ENCODE data around the gene CNR1. TPM values are rescaled to one million over a fixed set of nuclear protein-coding genes. Genes with fewer than 3 reads are reported as not detected.
A peak's percentile ranks its signal among the peaks of the same experiment; 100 is the strongest.
"Not testable (repeated sequence)": the region's sequence is repeated elsewhere in the genome, so short reads cannot be mapped to it uniquely, and the experiment has no call there.

The CNR1 gene
- total RNA-seq = 100 to 1,000 TPM in 3 of 8 experiments, 10 to 100 TPM in 2, 1 to 10 TPM in 3; 1.1 to 127 (median 75.7) TPM

DNA sequence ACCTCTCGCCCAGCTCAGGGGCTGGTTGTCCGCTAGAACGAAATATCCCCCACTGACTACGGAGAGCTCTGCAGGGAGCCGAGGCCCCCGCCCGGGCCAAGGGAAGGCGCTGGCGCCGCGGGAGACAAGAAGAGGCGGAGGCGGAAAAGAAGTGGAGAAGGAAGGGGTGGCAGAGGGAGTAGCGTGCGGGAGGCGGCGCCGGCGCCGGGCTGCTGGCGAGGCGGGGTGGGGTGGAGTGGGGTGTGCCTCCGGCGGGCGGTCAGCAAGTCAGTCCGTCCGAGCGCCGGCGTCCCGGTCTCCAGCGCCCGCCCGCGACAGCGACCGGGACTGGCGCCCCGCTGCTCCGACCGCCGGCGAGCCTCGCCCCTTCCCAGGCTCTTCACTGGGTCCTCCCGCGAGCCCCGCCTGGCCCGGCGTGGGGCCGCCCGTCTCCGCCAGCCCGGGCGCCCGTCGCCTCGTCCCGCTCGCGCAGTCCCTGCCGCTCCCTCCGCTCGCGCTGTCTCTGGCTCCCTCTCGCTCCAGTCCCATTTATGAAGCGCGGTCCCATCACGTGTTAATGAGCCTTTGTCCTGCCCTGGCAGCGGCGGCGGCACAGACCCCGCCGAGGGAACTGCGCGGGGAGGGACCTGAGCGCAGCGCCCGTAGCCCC lies at the start of gene CNR1:
Gene CNR1 (minus strand): TSS at position 504 of the 649 bp plus-strand sequence. CDS start 21,073 bp downstream, outside the sequence.
- 0 to 7% (median 0%) methylated on average over 2 to 12 of the region's 78 CpGs; no CpG with 5 or more reads in 5 of the 10 experiments for WGBS, 10 experiments
- peak within 1 kb of the TSS; percentile 88 to 90 for H3K27ac ChIP-seq
- in situ Hi-C loops (cut with MboI; ENCODE audit: low pct_unique_long_range_greater_than_20kb in 2 of 9, low sequenced_read_pairs in 9 of 9, unreplicated experiment in 9 of 9) = no loop called here
- ATAC-seq (replicated peaks in 6 of 8) = peak; percentile 80 to 96 (median 83)
- peaks cover 2 to 12% of the 10 kb centered on the region in 2 donors for H3K4me1 ChIP-seq (replicated peaks in 1 of 2)
- H3K4me3 ChIP-seq = peak within 1 kb of the TSS; percentile 61 to 89 (median 67)

DNA sequence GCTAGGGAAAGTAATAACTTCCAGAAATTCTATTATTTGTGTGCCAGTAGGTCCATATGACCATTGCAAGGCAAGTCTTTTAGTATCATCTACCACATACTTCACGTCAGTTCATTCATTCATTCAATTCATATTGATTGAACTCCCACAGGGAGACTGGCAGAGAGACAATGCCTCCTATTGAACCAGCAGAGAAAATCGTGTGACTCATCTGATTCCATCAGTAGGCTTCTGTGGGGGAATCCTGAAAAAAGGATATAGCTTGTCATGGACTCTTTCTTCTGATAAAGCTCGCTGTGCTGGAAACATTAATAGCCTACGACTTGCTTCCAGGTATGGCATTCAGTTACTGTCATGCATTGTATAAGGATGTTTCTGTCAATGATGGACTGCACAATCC lies 45.3 kb upstream of the CNR1 start:
- Histone ChIP-seq H3K27ac (no peak overlapping the region), H3K4me1 (replicated peaks in 1 of 2) (peaks cover 17 to 29% of the 10 kb centered on the region in 2 donors), H3K4me3 (no peak overlapping the region)
- peak in 4 of 8 experiments; percentile 18 to 46 (median 22) for ATAC-seq (replicated peaks in 6 of 8)
- WGBS, 10 experiments = 10 to 83% (median 29%) methylated on average over 1 to 4 of the region's 4 CpGs; no CpG with 5 or more reads in 2 of the 10 experiments
- in situ Hi-C loops (cut with MboI; ENCODE audit: low pct_unique_long_range_greater_than_20kb in 2 of 9, low sequenced_read_pairs in 9 of 9, unreplicated experiment in 9 of 9) = no loop called here

DNA sequence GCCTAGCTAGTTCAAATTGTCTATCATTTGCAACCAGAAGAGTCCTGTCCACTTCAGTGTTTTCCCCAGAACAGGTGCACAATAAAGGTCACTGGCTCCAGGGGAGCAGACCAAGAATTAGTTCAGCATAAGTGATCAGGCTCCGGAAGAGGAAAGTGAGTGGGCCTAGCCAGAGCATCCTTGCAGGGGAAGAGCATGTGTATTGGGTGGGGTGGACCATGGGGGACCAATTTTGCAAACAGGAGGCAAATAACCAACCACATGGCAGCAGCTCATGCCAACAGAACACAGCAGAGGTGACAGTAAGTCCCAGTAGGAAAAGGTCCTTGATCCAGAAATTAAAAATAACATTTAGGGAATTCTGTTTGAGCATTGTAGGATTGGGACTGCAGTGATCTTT lies 43.2 kb upstream of the CNR1 start:
- no peak for ATAC-seq (replicated peaks in 6 of 8)

DNA sequence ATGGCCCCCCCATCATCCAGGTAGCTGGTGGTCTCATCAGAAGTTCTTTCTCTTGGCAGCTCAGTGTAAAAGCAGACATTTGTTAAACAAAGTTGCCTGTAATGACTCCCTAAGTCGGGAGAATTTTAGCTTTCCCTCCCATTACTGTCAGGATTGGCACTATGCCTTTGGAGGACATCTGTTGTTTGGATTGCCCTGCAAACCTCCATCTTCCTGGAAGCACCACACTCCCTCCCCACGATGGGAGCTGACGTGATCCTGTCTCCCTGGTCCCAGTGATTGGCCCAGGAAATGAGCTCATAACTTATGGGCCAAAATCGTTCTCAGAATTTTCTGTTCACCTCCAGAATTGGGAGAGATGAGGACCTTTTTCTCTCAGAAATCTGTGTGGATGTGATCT lies 42.6 kb upstream of the CNR1 start:
- in situ Hi-C loops (cut with MboI; ENCODE audit: low pct_unique_long_range_greater_than_20kb in 2 of 9, low sequenced_read_pairs in 9 of 9, unreplicated experiment in 9 of 9) = no loop called here
- 0 to 100% (median 61%) methylated on average over 1 to 3 of the region's 4 CpGs; no CpG with 5 or more reads in 1 of the 10 experiments for WGBS, 10 experiments
- no peak for ATAC-seq (replicated peaks in 6 of 8)
- Histone ChIP-seq H3K4me3 (no peak overlapping the region), H3K27ac (no peak overlapping the region), H3K4me1 (replicated peaks in 1 of 2) (peaks cover 0 to 3% of the 10 kb centered on the region in 2 donors)

More for the DNA sequence above, 43.2 kb upstream of the CNR1 start:
- Histone ChIP-seq H3K4me3 (no peak overlapping the region), H3K27ac (no peak overlapping the region), H3K4me1 (replicated peaks in 1 of 2) (peaks cover under 1 to 8% of the 10 kb centered on the region in 2 donors)
- 17 to 100% (median 60%) methylated on average over 1 of the region's 1 CpG; no CpG with 5 or more reads in 5 of the 10 experiments for WGBS, 10 experiments
- in situ Hi-C loops (cut with MboI; ENCODE audit: low pct_unique_long_range_greater_than_20kb in 2 of 9, low sequenced_read_pairs in 9 of 9, unreplicated experiment in 9 of 9) = no loop called here

DNA sequence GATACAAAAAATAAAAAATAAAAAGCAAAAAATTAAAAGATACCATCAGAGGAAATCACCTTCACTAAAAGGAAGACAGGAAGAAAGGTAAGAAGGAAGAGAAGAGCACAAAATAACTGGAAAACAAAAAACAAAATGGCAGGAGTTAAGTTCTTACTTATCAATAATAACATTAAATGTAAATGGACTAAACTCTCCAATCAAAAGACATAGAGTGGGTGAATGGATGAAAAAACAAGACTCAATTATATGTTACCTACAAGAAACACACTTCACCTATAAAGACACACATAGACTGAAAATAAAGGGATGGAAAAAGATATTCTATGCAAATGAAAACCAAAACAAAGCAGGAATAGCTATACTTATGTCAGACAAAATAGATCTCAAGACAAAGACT lies 35.6 kb upstream of the CNR1 start:
- H3K4me1 ChIP-seq (replicated peaks in 1 of 2); in situ Hi-C loops (cut with MboI; ENCODE audit: low pct_unique_long_range_greater_than_20kb in 2 of 9, low sequenced_read_pairs in 9 of 9, unreplicated experiment in 9 of 9); ATAC-seq (replicated peaks in 6 of 8); H3K27ac ChIP-seq; H3K4me3 ChIP-seq: not testable (repeated sequence)

DNA sequence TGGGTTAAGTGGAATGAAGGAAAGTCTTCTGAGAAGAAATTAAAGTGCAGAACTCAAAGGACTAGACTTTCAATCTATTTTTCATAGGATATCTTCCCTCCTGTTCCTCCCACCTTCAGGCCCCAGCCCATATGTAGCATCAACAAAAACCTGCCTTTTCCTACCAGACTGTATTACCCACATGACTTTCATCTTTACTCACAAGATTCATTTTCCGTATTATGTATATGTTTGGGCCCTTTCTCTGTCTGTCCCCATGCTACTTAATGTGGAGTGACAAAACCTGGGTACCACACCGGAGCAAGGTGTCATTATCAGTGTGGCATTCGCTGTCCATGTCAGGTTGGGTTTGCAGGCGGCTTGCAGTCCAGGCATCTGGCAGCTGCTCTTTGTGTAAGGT lies 18.8 kb upstream of the CNR1 start:
- in situ Hi-C loops (cut with MboI; ENCODE audit: low pct_unique_long_range_greater_than_20kb in 2 of 9, low sequenced_read_pairs in 9 of 9, unreplicated experiment in 9 of 9) = no loop called here
- 24 to 100% (median 84%) methylated on average over 1 to 4 of the region's 4 CpGs; no CpG with 5 or more reads in 2 of the 10 experiments for WGBS, 10 experiments
- H3K27ac ChIP-seq = no peak overlapping the region
- no peak overlapping the region for H3K4me3 ChIP-seq
- no peak for ATAC-seq (replicated peaks in 6 of 8)
- peaks cover 0 to 5% of the 10 kb centered on the region in 2 donors for H3K4me1 ChIP-seq (replicated peaks in 1 of 2)

DNA sequence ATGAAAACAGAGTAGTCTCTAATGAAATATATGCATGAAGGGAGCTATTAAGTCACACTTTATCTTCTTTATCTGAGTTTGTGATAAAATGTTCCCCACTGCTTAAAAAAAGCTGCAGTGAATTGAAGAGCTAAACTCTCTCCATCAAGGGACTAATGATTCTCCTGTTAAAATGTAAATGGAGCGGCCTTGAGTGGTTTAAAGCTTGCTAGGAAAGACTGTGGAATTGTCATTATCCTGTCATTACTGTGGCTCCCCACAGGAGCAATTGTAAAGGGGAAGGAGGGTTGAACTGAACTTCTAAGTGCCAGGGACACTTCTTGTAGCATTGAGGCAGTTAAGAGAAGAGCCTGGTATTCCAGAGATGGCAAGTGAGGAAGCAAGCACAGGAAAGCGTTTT lies 17.3 kb upstream of the CNR1 start:
- H3K4me3 ChIP-seq = no peak overlapping the region
- 0 to 100% (median 55%) methylated on average over 1 to 2 of the region's 2 CpGs; no CpG with 5 or more reads in 2 of the 10 experiments for WGBS, 10 experiments
- in situ Hi-C loops (cut with MboI; ENCODE audit: low pct_unique_long_range_greater_than_20kb in 2 of 9, low sequenced_read_pairs in 9 of 9, unreplicated experiment in 9 of 9) = no loop called here
- H3K4me1 ChIP-seq (replicated peaks in 1 of 2) = peaks cover 0 to 5% of the 10 kb centered on the region in 2 donors
- no peak overlapping the region for H3K27ac ChIP-seq
- no peak for ATAC-seq (replicated peaks in 6 of 8)

DNA sequence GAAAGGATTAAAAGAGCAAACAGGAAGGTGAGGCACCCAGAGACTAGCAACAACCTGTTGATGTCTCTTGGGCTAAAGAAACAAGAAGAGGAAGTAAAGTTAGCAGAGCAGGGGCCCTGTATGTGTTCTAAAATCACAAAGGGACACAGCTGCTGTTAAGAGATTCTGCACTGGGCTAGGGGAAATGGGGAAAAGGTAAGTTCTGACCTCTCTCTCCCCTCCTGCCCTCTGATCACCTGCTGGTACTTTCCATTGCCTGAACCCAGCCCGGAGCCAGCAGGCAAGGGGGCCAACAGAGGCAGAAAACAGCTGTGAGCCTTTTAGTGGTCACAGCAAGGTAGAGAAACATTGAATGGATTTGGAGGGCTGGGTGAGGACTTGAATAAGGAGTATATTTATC lies 13.5 kb upstream of the CNR1 start:
- no peak overlapping the region for H3K4me3 ChIP-seq
- WGBS, 10 experiments = 0 to 71% (median 0%) methylated on average over 1 of the region's 1 CpG; no CpG with 5 or more reads in 5 of the 10 experiments
- ATAC-seq (replicated peaks in 6 of 8) = no peak
- no peaks in the 10 kb centered on the region for H3K4me1 ChIP-seq (replicated peaks in 1 of 2)
- no peak overlapping the region for H3K27ac ChIP-seq
- in situ Hi-C loops (cut with MboI; ENCODE audit: low pct_unique_long_range_greater_than_20kb in 2 of 9, low sequenced_read_pairs in 9 of 9, unreplicated experiment in 9 of 9) = no loop called here

DNA sequence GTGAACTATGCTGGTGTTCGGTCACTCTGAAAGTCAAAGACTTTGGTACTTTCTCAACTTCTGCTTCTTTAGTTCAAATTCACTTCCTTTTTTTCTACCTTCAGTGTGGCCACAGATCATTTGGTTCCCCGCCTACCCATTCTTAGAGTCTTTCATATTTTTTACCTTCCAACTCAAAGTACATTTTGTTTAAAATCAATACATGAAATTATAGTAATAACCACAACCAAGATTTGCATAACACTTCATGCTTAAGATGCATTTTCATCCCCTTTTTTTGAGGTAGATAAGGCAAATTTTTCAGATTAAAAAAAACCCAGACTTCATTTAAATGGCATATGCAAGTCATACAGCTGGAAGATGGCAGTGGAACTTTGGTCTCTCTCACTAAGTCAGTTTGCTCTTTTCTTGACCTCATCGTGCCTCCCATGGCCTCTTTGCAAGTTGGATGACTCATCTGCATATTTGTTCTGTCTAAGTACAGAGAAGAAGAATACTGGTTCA lies 11.9 kb upstream of the CNR1 start:
- peak in 2 of 8 experiments; percentile 94 to 97 for ATAC-seq (replicated peaks in 6 of 8)
- H3K27ac ChIP-seq = no peak overlapping the region
- no peaks in the 10 kb centered on the region for H3K4me1 ChIP-seq (replicated peaks in 1 of 2)
- no peak overlapping the region for H3K4me3 ChIP-seq
- in situ Hi-C loops (cut with MboI; ENCODE audit: low pct_unique_long_range_greater_than_20kb in 2 of 9, low sequenced_read_pairs in 9 of 9, unreplicated experiment in 9 of 9) = no loop called here
- 33 to 94% (median 54%) methylated on average over 1 to 3 of the region's 3 CpGs for WGBS, 10 experiments

DNA sequence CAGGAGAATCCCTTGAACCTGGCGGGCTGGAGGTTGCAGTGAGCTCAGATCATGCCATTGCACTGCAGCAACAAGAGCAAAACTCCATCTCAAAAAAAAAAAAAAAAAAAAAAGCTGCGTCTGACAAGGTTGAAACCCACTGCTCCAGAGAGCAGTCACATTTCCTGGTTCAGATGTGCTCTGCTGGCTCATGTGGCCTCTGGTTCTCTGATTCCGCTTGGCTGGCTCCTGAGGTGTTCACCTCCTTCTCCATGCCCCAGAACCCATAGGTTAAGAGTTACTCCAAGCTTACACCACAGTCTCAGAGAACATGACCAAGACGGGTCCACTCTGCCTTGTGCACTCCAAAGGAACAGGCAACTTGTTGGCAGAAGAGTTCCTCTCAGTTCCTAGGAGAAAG lies 8.8 kb upstream of the CNR1 start:
- no peaks in the 10 kb centered on the region for H3K4me1 ChIP-seq (replicated peaks in 1 of 2)
- WGBS, 10 experiments = 0 to 100% (median 83%) methylated on average over 1 to 2 of the region's 4 CpGs; no CpG with 5 or more reads in 3 of the 10 experiments
- ATAC-seq (replicated peaks in 6 of 8) = no peak
- in situ Hi-C loops (cut with MboI; ENCODE audit: low pct_unique_long_range_greater_than_20kb in 2 of 9, low sequenced_read_pairs in 9 of 9, unreplicated experiment in 9 of 9) = no loop called here
- H3K27ac ChIP-seq = no peak overlapping the region
- no peak overlapping the region for H3K4me3 ChIP-seq

DNA sequence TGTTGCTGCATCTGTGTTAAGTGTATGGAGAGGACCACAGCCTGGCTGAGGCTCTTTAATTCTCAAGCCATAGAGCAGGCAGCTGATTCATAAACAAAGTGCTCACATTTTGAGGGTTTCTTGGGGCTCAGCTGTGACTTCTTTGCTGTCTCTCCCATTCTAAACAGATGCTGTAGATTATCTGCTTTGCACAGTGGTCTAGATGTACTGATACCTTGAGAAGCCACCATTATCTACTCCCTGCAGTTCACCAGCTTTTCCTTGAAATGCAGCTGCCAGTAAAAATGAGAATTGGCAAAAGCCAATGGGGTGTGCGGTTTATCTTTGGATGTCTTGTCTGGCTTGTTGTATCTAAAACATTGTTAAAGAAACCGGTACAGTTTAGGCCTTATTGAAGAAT lies 5.2 kb upstream of the CNR1 start:
- in situ Hi-C loops (cut with MboI; ENCODE audit: low pct_unique_long_range_greater_than_20kb in 2 of 9, low sequenced_read_pairs in 9 of 9, unreplicated experiment in 9 of 9) = no loop called here
- no peak overlapping the region for H3K27ac ChIP-seq
- no peak for ATAC-seq (replicated peaks in 6 of 8)
- 17 to 100% (median 95%) methylated on average over 1 to 2 of the region's 2 CpGs; no CpG with 5 or more reads in 2 of the 10 experiments for WGBS, 10 experiments
- no peak overlapping the region for H3K4me3 ChIP-seq
- H3K4me1 ChIP-seq (replicated peaks in 1 of 2) = peaks cover 2 to 12% of the 10 kb centered on the region in 2 donors

DNA sequence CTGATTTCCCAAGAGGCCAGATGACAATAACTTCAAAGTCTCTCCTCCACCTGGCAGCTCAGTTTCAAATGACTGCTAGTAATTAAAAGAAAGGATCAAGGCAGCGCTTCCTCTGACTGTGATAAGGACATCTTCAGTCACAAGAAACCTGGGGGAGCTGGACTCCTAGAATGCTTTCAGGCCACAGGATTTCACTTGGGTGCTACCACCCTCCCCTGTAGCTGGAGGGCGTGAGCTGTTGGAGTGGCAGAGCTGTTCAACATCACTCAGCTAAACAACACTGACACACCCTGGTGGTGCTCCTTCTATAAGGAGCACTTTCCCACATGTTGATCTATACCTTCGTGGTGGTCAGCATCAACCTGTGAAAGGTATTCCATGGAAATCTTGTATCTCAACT lies 2.2 kb upstream of the CNR1 start:
- Histone ChIP-seq H3K27ac (peak overlapping the region in 1 of 2 donors; percentile 15), H3K4me3 (peak overlapping the region in 2 of 5 donors; percentile 61 to 73), H3K4me1 (replicated peaks in 1 of 2) (peaks cover 2 to 12% of the 10 kb centered on the region in 2 donors)
- no peak for ATAC-seq (replicated peaks in 6 of 8)
- 60 to 100% (median 83%) methylated on average over 1 to 2 of the region's 3 CpGs; no CpG with 5 or more reads in 3 of the 10 experiments for WGBS, 10 experiments
- in situ Hi-C loops (cut with MboI; ENCODE audit: low pct_unique_long_range_greater_than_20kb in 2 of 9, low sequenced_read_pairs in 9 of 9, unreplicated experiment in 9 of 9) = no loop called here

DNA sequence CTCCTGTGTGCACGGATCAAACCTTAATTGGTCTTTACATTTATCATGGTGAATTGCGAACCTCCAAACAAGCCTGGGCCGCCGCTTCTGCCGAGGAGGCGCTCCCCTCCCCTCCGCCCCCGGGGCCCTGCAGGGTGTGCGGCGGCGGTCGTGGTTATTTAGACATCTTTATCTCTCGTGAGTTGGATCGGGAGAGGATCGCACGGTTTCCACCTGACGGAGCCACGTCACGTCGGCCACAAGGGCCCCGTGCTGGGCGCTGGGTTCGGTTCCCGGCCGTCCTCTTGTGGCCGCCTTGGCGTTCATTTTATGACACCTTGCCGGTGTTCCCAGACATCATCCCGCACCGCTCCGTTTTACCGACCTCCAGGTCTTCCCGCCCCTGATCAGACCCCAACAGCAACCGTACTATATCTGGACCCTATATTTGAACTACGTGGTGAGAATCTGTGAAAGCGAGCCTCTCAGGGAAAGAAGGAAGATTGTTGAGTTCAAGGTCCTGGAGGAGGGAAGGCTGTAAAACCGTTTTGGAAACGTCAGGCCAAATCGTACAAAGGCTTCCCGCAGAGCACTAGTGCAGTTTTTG lies 1.3 kb upstream of the CNR1 start:
- peak overlapping the region; percentile 61 to 89 (median 67) for H3K4me3 ChIP-seq
- in situ Hi-C loops (cut with MboI; ENCODE audit: low pct_unique_long_range_greater_than_20kb in 2 of 9, low sequenced_read_pairs in 9 of 9, unreplicated experiment in 9 of 9) = no loop called here
- H3K4me1 ChIP-seq (replicated peaks in 1 of 2) = peaks cover 2 to 12% of the 10 kb centered on the region in 2 donors
- peak in 3 of 8 experiments; percentile 6 to 8 (median 7) for ATAC-seq (replicated peaks in 6 of 8)
- WGBS, 10 experiments = 0 to 70% (median 17%) methylated on average over 1 to 19 of the region's 40 CpGs; no CpG with 5 or more reads in 3 of the 10 experiments
- peak overlapping the region; percentile 88 to 90 for H3K27ac ChIP-seq
